HG03432 (cell line): ENCODE data around the gene TBX10.
"Not testable (repeated sequence)": the region's sequence is repeated elsewhere in the genome, so short reads cannot be mapped to it uniquely, and the experiment has no call there.

Experiments used
- ATAC-seq: cut with Tn5 transposase; IDR thresholded peaks from one replicate; pipeline ENCODE4 v1.9.1; 2021; ENCODE audit warnings: mild to moderate bottlenecking, moderate library complexity; ENCODE audit not compliant: unreplicated experiment

The TBX10 gene

DNA sequence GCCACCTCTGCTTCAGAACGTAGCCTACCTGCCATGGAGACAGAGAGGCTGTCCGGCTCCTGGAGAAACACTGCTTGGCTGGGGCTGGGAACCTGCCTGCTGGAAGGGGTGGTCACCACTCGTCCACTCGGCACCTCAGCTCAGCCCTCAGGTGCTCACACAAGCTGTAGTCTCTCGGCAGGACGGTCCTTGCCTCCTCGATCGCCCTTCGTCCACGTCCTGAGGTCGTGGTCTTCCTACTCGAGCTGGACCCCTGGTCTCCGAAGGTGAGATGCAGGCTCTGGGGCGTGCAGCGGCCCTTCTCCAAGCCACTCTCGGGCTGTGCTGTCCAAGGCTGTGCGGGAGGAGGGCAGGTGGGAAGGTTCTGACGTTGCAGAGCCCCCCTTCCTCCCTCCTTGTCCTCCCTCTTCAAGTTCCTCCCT is at the start of gene TBX10:
TSS of gene TBX10 (minus strand) at position 326 of the 422 bp plus-strand sequence. CDS start at position 35, 291 bp downstream.
- ATAC-seq, result no peak

DNA sequence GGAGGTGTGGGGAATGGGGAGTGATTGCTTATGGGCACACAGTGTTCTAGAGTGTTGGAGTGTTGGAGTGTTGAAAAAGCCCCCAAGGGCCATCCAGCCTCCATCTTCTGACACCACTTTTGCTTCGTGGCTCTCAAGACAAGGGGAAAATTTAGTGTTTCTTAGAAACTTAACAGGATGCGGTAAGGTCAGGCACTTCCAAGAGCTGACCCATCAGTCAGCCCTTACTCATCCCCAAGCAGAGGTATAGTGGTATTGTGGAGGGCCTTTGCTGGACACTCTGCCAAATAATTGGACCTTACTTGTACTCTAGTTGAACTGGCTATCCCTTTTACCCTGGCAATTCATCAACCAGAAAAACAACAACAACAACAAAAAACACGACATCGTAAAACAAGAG is 49.6 kb upstream of the TBX10 start:
- no peak for ATAC-seq

DNA sequence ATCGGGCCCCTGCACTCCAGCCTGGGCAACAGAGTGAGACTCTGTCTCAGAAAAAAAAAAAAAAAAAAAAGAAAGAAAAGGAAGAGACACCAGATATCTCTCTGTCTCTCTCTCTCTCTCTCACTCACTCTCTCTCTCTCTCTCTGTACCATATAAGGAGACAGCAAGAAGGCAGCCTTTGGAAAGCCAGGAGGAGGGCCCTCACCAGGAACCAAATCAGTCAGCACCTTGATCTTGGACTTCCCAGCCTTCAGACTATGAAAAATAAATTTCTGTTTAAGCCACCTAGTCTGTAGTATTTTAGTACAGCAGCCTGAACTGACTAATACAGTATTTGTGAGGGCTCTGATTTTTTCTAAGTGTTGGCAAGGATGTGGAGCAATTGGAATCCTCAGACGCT is 48.4 kb upstream of the TBX10 start:
- no peak for ATAC-seq

DNA sequence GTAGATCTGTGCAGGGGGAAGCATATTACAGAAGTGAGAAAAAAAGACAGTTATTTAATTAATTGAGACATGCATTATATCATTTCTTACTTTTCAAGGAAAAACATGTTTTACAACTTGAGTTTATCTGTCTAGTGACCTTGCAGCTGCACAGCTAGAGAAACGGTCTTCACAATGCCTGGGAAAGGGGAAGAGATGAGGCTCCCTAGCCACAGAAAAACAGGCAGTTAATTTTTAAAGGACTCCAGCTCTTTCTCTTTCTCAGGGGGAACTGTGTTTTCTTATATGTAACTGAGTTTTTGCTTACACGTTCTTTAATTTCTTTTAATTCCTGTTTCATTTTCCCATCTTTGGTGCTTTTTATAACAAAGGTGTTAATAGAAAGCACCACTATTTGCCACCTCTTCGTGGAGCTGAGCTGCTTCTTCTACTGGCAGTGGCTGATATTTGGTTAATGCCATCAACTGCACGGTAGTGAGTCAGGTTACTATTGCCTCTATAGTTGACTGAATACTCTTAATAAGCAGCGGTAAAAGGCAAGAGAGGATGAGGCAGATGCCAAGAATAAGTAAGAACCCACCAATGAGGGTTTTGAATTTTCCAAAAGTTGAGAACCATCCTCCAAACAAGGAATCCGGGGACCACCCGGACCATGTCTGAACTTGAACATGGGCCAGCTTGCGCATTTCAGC is 46.2 kb upstream of the TBX10 start:
- ATAC-seq, result not testable (repeated sequence)

DNA sequence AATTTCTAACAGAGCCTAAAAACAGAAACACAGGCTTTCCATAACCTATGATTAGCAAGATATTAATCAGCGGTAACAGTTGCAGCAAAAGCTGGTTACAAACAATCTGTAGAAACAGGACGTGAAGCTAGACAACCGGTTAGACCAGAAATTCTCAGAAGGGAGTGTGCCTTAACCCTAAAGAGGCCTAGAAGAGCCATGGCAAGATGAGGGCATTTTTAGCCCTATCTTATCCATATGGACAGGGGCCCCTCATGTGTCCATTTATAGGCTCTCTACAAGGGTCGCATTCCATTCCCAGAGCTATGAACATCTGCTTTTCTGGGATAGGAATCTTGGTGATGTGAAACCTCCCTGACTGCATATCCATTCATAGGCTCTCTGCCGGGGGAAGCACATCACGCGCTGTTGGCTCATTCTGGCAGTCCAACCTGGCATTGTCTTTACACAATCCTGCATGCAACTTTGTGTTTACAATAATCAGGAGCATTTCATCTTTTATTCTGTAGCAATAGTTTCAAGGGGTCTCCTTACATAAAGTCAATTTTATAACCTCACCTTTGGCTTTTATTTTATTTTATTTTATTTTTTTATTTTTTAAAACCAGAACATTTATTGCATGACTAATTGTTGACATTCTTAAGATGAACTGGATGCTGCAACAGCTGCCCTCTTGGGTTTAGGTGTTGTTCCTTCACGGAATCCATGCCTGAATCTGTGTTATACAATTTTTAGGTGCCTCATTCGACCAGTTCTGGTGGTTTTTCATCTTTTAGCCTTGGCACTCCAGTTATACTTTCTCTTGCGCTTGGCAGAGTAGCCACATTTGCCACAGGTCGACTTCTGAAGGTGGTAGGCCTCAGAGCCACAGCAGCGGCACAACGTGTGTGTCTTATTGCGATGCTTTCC is 42.8 kb upstream of the TBX10 start:
- ATAC-seq, result not testable (repeated sequence)

DNA sequence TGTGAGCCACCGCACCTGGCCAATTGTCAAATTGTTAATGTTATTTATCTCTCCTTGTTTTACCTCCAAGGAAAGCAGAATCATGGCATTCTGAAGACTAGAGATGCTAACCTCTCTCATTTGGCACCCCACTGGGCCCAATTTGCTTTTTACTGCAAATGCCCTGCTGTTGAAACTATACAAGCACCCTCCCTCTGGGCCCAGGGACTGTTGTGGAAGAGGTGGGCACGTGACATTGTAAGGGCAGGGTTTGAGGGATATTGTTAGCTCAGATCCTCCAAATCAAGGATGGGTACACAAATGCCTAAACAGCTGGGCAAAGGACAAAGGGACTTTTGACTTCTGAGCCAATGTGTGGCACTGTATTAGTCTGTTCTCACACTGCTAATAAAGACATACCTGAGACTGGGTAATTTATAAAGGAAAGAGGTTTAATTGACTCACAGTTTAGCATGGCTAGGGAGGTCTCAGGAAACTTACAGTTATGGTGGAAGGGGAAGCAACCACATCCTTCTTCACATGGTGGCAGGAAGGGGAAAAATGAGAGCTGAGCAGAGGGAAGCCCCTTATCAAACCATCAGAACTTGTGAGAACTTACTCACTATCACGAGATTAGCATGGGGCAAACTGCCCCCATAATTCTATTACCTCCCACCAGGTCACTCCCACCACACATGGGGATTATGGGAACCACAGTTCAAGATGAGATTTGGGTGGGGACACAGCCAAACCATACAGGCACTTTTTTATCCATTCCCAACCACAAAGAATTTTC is 41.3 kb upstream of the TBX10 start:
- no peak for ATAC-seq

DNA sequence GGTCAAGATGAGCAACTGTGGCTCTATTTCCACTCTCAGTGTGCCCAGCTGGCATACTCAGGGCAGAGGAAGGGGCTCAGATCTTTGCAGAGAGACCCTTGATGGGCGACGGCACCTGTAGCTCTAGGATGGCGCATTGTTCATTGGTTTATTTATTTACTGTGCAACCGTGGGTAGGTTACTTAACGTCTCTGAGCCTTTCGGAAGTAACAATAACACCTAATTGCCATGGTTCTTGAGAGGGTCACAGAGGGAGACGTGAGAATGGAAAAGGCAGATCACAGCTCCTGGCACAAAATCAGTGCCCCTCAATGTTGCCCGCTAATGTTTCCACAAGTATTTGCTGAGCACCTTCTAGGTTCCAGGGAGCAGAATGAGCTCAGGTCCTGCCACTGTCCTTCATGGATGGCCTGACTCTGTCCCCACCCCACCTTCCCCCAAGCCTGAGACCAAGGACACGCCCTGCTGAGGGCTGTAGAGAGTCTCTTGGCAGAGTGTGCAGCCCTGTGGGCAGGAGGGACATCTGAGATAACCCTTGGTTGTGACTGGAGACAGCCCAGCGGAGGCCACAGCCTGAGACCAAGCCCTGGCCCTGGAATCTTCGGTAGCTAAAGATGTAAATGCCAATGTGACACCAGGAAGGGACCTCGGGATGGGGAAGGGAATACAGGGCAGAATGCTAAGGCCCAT is 35.6 kb upstream of the TBX10 start:
- no peak for ATAC-seq

DNA sequence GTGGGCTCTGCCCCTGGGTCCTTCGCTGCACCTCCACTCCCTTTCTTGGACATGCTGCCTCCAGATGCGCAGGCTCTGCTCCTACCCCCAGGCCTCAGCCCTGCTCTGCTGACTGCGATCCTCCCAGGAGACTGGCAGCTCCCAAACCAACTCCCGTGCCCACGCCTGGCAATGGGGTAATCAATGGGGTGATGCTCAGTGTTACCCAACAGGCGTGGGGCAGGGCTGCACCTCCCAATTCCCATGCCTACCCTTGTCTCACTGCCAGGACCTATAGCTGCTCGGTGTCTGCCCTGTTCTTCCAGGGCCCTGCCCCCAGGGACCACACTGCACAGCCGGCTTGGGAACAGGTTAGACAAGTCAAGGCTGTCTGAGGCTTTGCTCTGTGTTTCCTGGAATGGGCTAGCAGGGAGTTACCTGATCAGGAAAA is 34.9 kb upstream of the TBX10 start, which contains the start of gene ALDH3B2:
TSS of gene ALDH3B2 (minus strand) at position 182 of the 430 bp plus-strand sequence. CDS start 7,688 bp downstream, outside the sequence.
- ATAC-seq, result no peak

DNA sequence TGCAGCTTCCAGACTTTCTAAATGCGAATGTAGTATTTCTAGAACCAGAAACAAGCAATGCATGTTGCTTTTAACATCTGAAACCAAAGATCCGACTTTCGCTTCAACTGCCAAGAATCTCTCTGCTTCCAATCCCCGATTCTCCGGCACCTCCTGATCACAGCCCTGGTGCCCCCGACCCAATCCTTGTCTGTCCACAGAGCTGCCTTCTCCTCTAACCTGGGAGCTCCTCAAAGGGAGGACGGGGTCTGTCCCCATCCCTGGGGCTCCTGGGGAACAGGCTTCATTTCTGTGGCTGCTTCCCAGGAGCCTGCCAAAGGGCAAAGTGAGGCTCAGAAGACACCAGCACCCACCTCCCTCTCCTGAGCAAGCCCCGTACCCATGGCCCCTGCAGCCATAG is 34.3 kb upstream of the TBX10 start:
- no peak for ATAC-seq

DNA sequence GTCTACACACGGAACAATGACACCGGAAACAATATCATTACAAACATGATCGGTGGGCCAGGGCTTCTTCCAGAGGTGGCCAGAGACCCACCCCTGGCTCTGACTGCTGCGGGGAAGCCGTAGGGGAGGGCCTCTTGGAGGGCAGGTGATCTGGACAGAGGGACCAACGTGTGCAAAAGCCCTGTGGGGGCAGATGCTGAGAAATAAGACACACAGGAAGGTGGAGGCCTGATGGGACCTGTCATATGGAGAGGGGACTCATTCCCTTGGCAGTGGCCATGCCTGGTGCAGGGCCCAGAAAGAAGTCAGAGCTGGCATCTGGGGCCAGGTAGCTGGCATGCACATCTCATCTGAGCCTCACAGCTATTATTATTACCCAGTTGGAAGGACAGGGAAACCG is 33.8 kb upstream of the TBX10 start:
- ATAC-seq, result no peak

DNA sequence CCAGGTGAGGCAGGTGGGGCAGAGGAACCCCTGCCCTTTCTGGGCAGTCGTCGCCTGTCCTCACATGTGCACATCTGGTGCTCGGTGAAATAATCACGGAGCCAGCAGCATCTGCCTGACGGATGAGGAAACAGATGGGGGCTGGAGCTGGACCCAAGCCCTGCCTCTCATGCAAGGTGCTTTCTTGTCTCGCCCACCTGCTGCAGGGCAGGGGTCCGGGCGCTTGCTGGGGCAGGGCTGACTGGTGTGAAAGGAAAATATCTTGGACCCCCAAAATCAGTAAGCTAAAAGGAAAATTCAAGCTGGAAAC is 31.6 kb upstream of the TBX10 start:
- no peak for ATAC-seq

DNA sequence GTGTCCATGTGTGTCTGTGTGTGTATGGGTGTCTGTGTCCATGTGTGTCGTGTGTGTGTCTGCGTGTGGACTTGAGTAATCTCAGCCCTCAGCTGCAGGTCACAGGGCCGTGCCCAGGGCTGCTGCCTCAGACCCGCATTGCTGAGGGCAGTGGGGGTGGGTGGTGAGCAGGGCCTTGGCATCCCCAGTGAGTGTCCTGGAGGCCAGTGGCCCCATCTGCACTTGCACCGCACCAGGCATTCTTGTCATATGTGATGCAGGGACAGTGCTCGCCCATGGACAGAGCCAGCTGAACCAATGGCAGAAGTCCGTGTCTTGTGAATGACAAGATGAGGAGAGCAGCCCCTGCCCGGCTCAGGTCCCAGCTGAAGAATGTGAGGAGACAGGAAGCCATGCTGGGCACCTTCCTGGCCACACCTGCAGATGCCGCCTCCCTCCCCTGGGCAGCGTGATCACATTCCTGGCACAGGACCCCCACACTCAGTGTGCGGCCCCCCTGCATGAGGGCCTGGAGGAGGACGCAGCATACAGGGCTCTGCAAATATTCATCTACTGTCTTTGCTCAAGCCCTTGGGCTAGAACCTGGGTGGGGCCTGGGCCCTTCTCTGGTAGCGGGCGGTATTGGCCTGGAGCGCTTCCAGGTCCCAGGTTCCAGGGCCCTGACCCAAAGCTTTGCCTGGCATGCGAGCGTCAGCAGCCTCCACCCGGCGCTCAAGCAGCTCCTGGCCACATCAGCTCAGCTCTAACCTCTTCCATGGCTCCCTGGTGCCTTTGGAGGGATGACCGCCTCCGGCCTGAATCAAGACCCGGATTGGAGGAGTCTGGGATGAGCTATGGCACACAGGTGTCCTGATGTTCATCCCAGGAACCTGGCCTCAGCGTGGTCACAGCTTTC is 31.0 kb upstream of the TBX10 start:
- no peak for ATAC-seq

DNA sequence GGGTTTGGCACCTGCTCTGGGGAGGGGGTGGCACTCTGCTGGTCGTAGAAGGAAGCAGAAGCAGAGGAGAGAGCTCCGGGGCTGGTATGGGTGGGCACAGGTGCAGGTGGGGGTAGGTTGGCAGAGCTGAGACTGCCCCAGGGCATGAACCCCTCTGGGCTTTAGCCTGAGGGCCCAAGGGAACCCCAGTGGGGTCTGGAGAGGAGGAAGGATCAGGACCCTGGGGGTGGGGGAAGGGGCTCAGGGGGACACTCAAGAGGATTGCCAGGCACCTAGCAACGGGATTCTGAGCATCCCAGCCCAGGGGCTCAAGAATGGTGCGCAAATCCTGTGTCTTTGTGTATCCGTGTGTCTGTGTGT is 28.6 kb upstream of the TBX10 start:
- no peak for ATAC-seq

DNA sequence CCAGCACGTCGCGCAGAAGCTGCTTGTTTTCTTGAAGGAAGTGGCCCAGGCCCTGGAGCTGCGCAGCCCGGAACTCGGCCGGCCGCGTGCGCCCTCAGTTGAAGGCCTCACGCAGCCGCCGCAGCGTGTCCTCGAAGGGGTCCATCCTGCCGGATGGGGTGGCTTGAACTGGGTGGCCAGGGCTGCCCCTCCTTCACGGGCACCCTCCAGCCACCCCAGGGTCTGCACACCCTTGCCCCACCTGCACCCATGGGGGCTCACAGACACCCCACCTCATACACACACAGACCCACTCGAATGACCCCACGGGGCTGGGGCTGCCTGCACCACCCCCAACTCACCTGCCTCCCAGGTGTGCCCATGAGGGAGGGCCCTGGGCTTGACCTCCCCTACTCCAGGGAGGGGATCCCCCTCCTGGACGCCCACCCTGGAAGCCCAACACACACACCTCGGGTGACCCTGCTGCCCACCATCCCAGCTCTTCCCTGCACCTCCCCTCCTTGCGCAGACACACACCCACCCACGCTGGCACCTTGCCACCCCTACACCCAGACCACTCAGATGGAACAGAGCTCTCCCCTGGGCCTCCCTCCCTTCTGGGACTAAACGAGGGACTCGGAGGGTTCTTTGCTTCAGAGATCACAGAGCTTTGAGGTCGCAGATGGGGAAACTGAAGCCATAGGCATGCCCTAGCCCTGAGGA is 28.1 kb upstream of the TBX10 start:
- ATAC-seq, result no peak

DNA sequence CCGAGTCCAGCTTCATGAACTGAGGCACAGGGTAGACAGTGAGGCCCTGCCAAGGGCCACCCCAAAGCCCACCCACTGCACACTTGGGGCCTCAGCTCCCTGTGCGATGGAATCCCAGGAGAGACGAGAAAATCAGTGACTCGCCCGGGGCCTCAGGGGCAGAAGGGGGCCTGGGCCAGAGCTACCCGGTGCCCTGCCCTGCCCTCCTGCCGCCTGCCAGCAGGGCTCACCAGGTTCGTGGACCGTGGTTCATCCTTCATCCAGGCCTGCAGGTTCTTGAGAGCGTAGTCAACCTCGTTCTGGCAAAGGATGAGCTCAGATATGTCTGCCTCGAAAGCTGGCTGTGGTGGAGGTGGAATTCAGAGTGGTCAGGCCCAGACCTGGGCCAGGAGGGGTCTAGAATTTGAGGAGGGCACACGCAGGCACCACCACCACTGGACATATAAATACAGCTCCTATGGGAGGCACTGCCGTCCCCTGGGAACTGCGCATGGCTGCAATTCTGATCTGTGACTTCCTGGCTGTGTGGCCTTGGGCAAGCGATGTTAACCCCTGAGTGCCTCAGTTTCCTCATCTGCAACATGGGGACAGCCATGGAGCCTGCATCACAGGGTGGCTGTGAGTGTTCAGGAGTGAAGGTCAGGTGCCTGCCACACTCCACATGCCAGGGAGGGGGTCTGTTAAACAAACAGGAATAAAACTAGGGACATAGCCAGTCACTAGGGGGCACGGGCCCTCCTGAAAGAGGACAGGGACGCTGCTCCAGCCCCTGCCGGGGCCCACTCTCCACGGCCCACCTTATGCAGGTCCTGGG is 27.3 kb upstream of the TBX10 start:
- ATAC-seq, result no peak

DNA sequence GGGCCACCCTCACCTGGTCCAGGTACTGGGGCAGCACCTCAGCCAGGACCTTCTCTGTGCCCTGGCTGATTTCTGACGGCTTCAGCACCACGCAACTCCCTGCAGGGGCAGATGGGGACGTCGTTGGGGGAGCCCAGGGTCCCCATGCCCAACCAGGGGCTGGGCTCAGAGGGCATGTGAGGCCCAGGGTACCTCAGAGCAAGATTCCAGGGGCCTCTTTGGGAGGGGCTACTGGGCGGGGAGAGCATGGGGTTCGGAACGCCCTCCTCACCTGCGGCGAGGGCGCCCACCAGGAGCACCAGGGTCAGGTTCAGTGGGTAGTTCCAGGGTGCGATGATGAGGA is 26.7 kb upstream of the TBX10 start:
- no peak for ATAC-seq

DNA sequence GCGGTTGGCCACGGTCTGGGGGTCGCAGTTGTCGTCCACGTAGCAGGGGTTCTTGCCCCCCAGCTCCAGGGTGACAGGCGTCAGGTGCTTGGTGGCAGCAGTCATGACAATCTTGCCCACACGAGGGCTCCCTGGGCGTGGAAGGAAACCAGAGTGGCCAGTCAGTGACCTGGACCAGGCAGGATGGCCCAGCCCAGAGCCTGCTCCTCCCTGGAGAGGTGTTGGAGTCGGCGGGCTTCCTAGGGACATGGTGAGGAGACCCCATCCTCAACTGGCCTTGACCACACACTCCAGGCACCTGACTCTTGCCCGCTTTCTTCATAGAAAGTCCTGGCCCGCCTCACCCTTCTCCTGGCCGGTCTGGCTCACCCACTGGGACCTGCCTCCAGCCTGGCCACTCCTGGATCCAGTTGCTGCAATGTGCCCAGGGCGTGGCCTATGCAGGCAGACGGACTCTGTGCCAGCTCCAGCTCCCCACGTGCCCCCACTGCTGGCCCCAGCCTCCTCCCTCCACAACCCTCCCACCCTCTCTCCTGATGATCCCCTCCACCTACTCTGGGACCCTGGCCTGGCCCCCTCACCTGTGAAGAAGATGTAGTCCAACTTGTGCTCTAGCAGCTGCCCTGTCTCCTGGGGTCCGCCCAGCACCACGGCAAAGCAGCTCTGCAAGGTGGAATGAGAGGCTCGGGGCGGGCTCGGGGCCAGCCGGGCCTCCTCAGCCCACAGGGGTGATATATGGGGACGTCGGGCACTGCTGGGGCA is 26.2 kb upstream of the TBX10 start:
- ATAC-seq, result no peak
